ENCODE data around the gene MYH15. TPM values are rescaled to one million over a fixed set of nuclear protein-coding genes. Genes with fewer than 3 reads are reported as not detected.

Gene MYH15
- total RNA-seq, 1 experiment from 2014 or later, result 0.09 TPM

GRCh38 chr3:108438542-108438941, 71.9 kb downstream of the MYH15 start:
- ChIA-PET CTCF (interaction anchor here (1.5 kb wide), 1 partner anchor 9 kb away, joined by 3 read pairs; no protein-coding TSS in a partner anchor), POLR2A (no interaction called here)
- Mint-ChIP-seq H3K9me3 (peaks cover 3% of the 10 kb centered on the region), H3K4me3 (no peak overlapping the region), H3K27ac (no peak overlapping the region), H3K4me1 (peaks cover 15% of the 10 kb centered on the region), H3K36me3 (peaks cover 2% of the 10 kb centered on the region), H3K27me3 (ENCODE audit: low read depth) (no peaks in the 10 kb centered on the region; the same call in 1 of the 2 replicates)
- ATAC-seq (no peak), DNase-seq (ENCODE audit: low spot score) (no peak)
- TF ChIP-seq PRRX2 (CRISPR knock-in tag; IDR thresholded peaks at IDR 0.05), result no peak
- no peak for TF ChIP-seq NR2C2 (CRISPR knock-in tag; IDR thresholded peaks at IDR 0.05)
- TF ChIP-seq JAZF1 (CRISPR knock-in tag; IDR thresholded peaks at IDR 0.05), result no peak
- TF ChIP-seq ZNF317 (CRISPR knock-in tag; IDR thresholded peaks at IDR 0.05; ENCODE audit: borderline replicate concordance, low read depth), result no peak
- no peak for TF ChIP-seq RELA (CRISPR knock-in tag; IDR thresholded peaks at IDR 0.05; ENCODE audit: borderline replicate concordance)
- no peak for TF ChIP-seq JUN (CRISPR knock-in tag; IDR thresholded peaks at IDR 0.05)
- TF ChIP-seq NFE2L1 (CRISPR knock-in tag; IDR thresholded peaks at IDR 0.05), result no peak
- no peak for TF ChIP-seq ZBTB21 (CRISPR knock-in tag; IDR thresholded peaks at IDR 0.05; ENCODE audit: borderline replicate concordance)
- TF ChIP-seq, protein P1, sequence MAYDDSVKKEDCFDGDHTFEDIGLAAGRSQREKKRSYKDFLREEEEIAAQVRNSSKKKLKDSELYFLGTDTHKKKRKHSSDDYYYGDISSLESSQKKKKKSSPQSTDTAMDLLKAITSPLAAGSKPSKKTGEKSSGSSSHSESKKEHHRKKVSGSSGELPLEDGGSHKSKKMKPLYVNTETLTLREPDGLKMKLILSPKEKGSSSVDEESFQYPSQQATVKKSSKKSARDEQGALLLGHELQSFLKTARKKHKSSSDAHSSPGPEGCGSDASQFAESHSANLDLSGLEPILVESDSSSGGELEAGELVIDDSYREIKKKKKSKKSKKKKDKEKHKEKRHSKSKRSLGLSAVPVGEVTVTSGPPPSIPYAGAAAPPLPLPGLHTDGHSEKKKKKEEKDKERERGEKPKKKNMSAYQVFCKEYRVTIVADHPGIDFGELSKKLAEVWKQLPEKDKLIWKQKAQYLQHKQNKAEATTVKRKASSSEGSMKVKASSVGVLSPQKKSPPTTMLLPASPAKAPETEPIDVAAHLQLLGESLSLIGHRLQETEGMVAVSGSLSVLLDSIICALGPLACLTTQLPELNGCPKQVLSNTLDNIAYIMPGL (CRISPR knock-in tag; IDR thresholded peaks at IDR 0.05), result no peak
- TF ChIP-seq NR3C1 (CRISPR knock-in tag; conservative IDR thresholded peaks at IDR 0.05; ENCODE audit: low read depth), result no peak
- TF ChIP-seq ZNF425 (CRISPR knock-in tag; conservative IDR thresholded peaks at IDR 0.05), result no peak
- no peak for TF ChIP-seq MAX (CRISPR knock-in tag; IDR thresholded peaks at IDR 0.05)
- TF ChIP-seq, protein P2, sequence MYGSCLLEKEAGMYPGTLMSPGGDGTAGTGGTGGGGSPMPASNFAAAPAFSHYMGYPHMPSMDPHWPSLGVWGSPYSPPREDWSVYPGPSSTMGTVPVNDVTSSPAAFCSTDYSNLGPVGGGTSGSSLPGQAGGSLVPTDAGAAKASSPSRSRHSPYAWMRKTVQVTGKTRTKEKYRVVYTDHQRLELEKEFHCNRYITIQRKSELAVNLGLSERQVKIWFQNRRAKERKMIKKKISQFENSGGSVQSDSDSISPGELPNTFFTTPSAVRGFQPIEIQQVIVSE (CRISPR knock-in tag; IDR thresholded peaks at IDR 0.05; ENCODE audit: borderline replicate concordance), result no peak
- TF ChIP-seq ESRRA (CRISPR knock-in tag; IDR thresholded peaks at IDR 0.05; ENCODE audit: borderline replicate concordance), result no peak
- TF ChIP-seq MXD4 (CRISPR knock-in tag; IDR thresholded peaks at IDR 0.05; ENCODE audit: borderline replicate concordance), result no peak
- TF ChIP-seq CBFB (CRISPR knock-in tag; IDR thresholded peaks at IDR 0.05; ENCODE audit: low read depth), result no peak
- TF ChIP-seq, protein P3, sequence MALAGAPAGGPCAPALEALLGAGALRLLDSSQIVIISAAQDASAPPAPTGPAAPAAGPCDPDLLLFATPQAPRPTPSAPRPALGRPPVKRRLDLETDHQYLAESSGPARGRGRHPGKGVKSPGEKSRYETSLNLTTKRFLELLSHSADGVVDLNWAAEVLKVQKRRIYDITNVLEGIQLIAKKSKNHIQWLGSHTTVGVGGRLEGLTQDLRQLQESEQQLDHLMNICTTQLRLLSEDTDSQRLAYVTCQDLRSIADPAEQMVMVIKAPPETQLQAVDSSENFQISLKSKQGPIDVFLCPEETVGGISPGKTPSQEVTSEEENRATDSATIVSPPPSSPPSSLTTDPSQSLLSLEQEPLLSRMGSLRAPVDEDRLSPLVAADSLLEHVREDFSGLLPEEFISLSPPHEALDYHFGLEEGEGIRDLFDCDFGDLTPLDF (CRISPR knock-in tag; IDR thresholded peaks at IDR 0.05), result no peak
- no peak for TF ChIP-seq KAT7 (CRISPR knock-in tag; IDR thresholded peaks at IDR 0.05; ENCODE audit: borderline replicate concordance)
- TF ChIP-seq GRHL2 (CRISPR knock-in tag; IDR thresholded peaks at IDR 0.05; ENCODE audit: insufficient replicate concordance, severe bottlenecking), result no peak

DNA sequence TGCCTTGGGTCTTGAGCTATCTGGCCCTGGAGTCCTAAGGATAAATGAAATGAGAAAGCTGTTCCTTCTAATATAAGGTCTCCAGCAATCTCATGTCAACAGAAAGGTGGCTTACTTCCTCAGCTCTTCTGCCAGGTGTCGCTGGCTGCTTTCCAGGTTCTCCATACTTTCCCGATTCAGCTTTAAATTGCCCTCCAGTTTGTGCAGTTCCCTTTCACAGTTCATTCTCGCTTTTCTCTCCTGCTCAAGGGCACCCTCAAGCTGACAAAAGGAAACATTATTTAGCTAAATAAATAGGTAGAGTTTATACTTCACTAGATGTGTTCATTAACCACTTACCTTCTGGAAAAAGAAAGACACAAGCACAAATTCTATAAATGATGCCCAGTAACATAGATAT, 73.0 kb downstream of the MYH15 start:
- Mint-ChIP-seq H3K9me3 (peaks cover 14% of the 10 kb centered on the region), H3K27ac (no peak overlapping the region), H3K4me1 (peaks cover 11% of the 10 kb centered on the region), H3K4me3 (no peak overlapping the region), H3K27me3 (ENCODE audit: low read depth) (no peaks in the 10 kb centered on the region; the same call in 1 of the 2 replicates), H3K36me3 (peaks cover 13% of the 10 kb centered on the region)
- TF ChIP-seq ATF1 (CRISPR knock-in tag; IDR thresholded peaks at IDR 0.05), result no peak
- no peak for TF ChIP-seq NR1H2 (CRISPR knock-in tag; IDR thresholded peaks at IDR 0.05)
- TF ChIP-seq TEAD1 (CRISPR knock-in tag; IDR thresholded peaks at IDR 0.05), result no peak
- no peak for TF ChIP-seq ZNF416 (CRISPR knock-in tag; IDR thresholded peaks at IDR 0.05)
- TF ChIP-seq, protein P2 (CRISPR knock-in tag; IDR thresholded peaks at IDR 0.05; ENCODE audit: borderline replicate concordance), result no peak
- TF ChIP-seq, protein P3 (CRISPR knock-in tag; IDR thresholded peaks at IDR 0.05), result no peak
- no peak for TF ChIP-seq ESRRA (CRISPR knock-in tag; IDR thresholded peaks at IDR 0.05; ENCODE audit: borderline replicate concordance)
- no peak for TF ChIP-seq ZNF219 (CRISPR knock-in tag; IDR thresholded peaks at IDR 0.05; ENCODE audit: borderline replicate concordance)
- no peak for TF ChIP-seq CREB1 (CRISPR knock-in tag; IDR thresholded peaks at IDR 0.05)
- no peak for TF ChIP-seq OVOL2 (CRISPR knock-in tag; IDR thresholded peaks at IDR 0.05; ENCODE audit: borderline replicate concordance)
- TF ChIP-seq, protein P4, sequence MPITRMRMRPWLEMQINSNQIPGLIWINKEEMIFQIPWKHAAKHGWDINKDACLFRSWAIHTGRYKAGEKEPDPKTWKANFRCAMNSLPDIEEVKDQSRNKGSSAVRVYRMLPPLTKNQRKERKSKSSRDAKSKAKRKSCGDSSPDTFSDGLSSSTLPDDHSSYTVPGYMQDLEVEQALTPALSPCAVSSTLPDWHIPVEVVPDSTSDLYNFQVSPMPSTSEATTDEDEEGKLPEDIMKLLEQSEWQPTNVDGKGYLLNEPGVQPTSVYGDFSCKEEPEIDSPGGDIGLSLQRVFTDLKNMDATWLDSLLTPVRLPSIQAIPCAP (CRISPR knock-in tag; IDR thresholded peaks at IDR 0.05), result no peak
- TF ChIP-seq JAZF1 (CRISPR knock-in tag; IDR thresholded peaks at IDR 0.05), result no peak
- ATAC-seq, result no peak
- POLR2A ChIA-PET, result no interaction called here
- CTCF ChIA-PET, result interaction anchor here (0.9 to 1.5 kb wide), 3 partner anchors 10 to 284 kb away, joined by 3 to 7 read pairs (median 3); no protein-coding TSS in a partner anchor
- no peak for DNase-seq (ENCODE audit: low spot score)
